ENCODE measurements around the gene BTBD17. TPM values are rescaled to one million over a fixed set of nuclear protein-coding genes. Genes with fewer than 3 reads are reported as not detected.

Gene BTBD17
- total RNA-seq, 1 experiment from 2014 or later = not detected

GRCh38 chr17:74408815-74409214 lies 47.1 kb upstream of the BTBD17 start:
- Histone ChIP-seq H3K4me1 (ENCODE audit: control insufficient read depth in 1 of 2, insufficient read depth in 2 of 2, low read length in 2 of 2) (peaks cover 0 to 19% of the 10 kb centered on the region in 2 experiments; a peak in 2 of 4 replicates), H3K4me2 (ENCODE audit: low read length) (no peak overlapping the region), H3K4me3 (replicated peaks in 1 of 2; ENCODE audit: low read depth in 1 of 2, low read length in 2 of 2) (no peak overlapping the region), H3K9ac (ENCODE audit: low read length) (no peak overlapping the region), H3K27me3 (ENCODE audit: insufficient read depth, low read length) (no peaks in the 10 kb centered on the region), H4K20me1 (ENCODE audit: insufficient read depth) (no peaks in the 10 kb centered on the region), H3K36me3 (ENCODE audit: control insufficient read depth in 1 of 2, insufficient read depth in 2 of 2, low read length in 2 of 2) (no peaks in the 10 kb centered on the region), H3K79me2 (ENCODE audit: insufficient read depth, low read length) (no peaks in the 10 kb centered on the region), H3K9me3 (ENCODE audit: control insufficient read depth in 1 of 2, insufficient read depth in 1 of 2, low read depth in 1 of 2, low read length in 2 of 2) (no peaks in the 10 kb centered on the region), H2AFZ (ENCODE audit: low read depth, low read length, poor library complexity, severe bottlenecking) (no peak overlapping the region), H3K9me2 (ENCODE audit: insufficient read depth) (no peaks in the 10 kb centered on the region), H3K27ac (ENCODE audit: low read depth, low read length) (no peak overlapping the region)
- BruUV-seq (replicated peaks) = no TSS peak
- CTCF ChIA-PET = interaction anchor here (1.2 kb wide), 1 partner anchor 46 kb away, joined by 6 read pairs; no protein-coding TSS in a partner anchor
- POLR2A ChIA-PET = no interaction called here
- ATAC-seq (no peak), DNase-seq (ENCODE audit: low read depth, low spot score) (no peak)
- TF ChIP-seq CEBPB (IDR thresholded peaks at IDR 0.05; ENCODE audit: low read depth) = no peak
- TF ChIP-seq SRF (IDR thresholded peaks at IDR 0.05; ENCODE audit: low read depth) = no peak
- TF ChIP-seq FOSL1 (IDR thresholded peaks at IDR 0.05; ENCODE audit: low read depth) = no peak
- no peak for TF ChIP-seq EGR1 (IDR thresholded peaks at IDR 0.05; ENCODE audit: low read depth)
- no peak for TF ChIP-seq SP1 (IDR thresholded peaks at IDR 0.05; ENCODE audit: low read depth)
- TF ChIP-seq ZFX (IDR thresholded peaks at IDR 0.05) = no peak
- TF ChIP-seq CTCF (IDR thresholded peaks at IDR 0.05 in 2 of 3, conservative IDR thresholded peaks at IDR 0.05 in 1 of 3; ENCODE audit: borderline replicate concordance in 1 of 3, insufficient read depth in 1 of 3, low read depth in 2 of 3, low read length in 2 of 3) = no peak
- no peak for TF ChIP-seq SIN3A (IDR thresholded peaks at IDR 0.05; ENCODE audit: low read depth)
- TF ChIP-seq POLR2AphosphoS5 (IDR thresholded peaks at IDR 0.05; ENCODE audit: low read depth, low read length) = no peak
- TF ChIP-seq MAX (IDR thresholded peaks at IDR 0.05) = no peak
- TF ChIP-seq POLR2A (IDR thresholded peaks at IDR 0.05; ENCODE audit: borderline replicate concordance, extremely low read depth, insufficient read depth, insufficient read length) = no peak
- intact Hi-C loops (cut with micrococcal nuclease) = no loop called here
- RAD21 ChIA-PET (ENCODE audit: low non-redundant PET in 1 of 2, low total read pairs in 2 of 2, uncharacterized antibody in 2 of 2, unreplicated experiment in 2 of 2) = interaction anchor here (0.9 to 1.6 kb wide), 3 partner anchors 30 to 48 kb away, joined by 3 to 4 read pairs (median 3); no protein-coding TSS in a partner anchor

Data from HCT116 (cell line).